ENCODE data around the gene ZGPAT.

Gene ZGPAT

DNA sequence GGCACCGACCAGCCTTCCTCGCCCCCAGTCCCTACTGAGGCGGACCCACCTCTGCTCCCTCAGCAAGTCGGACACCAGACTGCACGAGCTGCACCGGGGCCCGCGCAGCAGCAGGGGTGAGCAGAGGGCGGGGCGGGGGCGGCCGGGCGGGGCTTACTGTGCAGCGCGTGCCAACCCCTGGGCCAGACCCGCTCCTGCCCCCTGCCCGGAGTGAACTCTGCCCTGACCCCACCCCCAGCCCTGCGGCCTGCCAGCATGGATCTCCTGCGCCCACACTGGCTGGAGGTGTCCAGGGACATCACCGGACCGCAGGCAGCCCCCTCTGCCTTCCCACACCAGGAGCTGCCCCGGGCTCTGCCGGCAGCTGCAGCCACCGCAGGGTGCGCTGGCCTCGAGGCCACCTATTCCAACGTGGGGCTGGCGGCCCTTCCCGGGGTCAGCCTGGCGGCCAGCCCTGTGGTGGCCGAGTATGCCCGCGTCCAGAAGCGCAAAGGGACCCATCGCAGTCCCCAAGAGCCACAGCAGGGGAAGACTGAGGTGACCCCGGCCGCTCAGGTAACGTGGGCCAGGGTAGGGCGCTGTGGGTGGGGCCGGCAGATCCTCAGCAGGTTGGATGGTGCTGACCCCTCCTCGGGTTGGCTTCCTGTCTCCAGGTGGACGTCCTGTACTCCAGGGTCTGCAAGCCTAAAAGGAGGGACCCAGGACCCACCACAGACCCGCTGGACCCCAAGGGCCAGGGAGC, 30.3 kb downstream of the ZGPAT start:
- no peak overlapping the region for H3K4me3 ChIP-seq (ENCODE audit: low read length)
- no peak for DNase-seq (ENCODE audit: low read depth)

DNA sequence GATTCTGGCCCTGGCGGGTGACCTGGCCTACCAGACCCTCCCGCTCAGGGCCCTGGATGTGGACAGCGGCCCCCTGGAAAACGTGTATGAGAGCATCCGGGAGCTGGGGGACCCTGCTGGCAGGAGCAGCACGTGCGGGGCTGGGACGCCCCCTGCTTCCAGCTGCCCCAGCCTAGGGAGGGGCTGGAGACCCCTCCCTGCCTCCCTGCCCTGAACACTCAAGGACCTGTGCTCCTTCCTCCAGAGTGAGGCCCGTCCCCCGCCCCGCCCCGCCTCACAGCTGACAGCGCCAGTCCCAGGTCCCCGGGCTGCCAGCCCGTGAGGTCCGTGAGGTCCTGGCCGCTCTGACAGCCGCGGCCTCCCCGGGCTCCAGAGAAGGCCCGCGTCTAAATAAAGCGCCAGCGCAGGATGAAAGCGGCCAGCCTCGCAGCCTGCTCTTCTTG, 30.9 kb downstream of the ZGPAT start:
- TF ChIP-seq, protein P1, sequence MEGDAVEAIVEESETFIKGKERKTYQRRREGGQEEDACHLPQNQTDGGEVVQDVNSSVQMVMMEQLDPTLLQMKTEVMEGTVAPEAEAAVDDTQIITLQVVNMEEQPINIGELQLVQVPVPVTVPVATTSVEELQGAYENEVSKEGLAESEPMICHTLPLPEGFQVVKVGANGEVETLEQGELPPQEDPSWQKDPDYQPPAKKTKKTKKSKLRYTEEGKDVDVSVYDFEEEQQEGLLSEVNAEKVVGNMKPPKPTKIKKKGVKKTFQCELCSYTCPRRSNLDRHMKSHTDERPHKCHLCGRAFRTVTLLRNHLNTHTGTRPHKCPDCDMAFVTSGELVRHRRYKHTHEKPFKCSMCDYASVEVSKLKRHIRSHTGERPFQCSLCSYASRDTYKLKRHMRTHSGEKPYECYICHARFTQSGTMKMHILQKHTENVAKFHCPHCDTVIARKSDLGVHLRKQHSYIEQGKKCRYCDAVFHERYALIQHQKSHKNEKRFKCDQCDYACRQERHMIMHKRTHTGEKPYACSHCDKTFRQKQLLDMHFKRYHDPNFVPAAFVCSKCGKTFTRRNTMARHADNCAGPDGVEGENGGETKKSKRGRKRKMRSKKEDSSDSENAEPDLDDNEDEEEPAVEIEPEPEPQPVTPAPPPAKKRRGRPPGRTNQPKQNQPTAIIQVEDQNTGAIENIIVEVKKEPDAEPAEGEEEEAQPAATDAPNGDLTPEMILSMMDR (conservative IDR thresholded peaks at IDR 0.05; ENCODE audit: low read length), result no peak
- peak; percentile 12 for DNase-seq (ENCODE audit: low read depth)
- H3K4me3 ChIP-seq (ENCODE audit: low read length), result no peak overlapping the region

More for the DNA sequence above, 30.3 kb downstream of the ZGPAT start:
- TF ChIP-seq, protein P1 (conservative IDR thresholded peaks at IDR 0.05; ENCODE audit: low read length), result no peak

DNA sequence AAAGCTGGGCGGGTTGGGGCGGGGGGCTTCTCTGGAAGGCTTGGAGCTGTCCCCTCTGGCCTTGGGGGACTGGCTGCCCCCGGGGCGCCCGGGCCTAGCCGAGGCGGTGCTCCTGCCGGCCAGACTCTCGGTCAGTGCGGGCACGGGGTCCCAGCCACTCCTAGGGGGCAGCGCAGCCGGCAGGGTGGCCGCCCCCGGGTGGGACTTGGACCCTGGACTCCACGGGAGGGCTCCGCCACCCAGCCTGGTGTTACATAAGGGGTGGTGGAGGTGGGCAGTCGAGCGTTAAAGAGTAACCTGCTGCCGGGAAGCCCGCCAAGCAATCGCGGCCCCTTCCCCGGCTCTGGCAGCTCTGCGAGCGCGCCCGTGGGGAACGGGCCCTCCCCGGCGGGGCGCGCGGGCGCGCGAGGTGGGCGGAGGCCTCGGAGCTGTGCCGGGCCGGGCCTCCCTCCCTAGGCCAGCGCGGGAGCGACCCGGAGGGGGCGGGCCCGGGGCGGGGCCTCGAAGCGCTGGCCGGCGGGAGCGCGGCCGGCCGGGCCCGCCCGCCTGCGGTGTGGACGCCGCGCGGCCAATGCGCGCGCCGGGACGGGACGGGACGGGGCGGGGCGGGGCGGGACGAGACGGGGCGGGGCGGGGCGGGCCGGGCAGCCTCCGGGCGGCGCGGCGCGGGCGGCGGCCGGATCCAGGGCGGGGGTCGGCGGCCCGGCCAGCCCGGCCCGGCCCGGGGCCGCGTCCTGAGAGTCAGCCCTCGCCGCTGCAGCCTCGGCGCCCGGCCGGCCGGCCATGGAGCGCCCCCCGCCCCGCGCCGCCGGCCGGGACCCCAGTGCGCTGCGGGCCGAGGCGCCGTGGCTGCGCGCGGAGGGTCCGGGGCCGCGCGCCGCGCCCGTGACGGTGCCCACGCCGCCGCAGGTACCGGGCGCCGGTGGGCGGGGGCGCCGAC, 31.6 kb downstream of the ZGPAT start, which contains the start of gene SLC2A4RG:
Gene SLC2A4RG (plus strand): TSS at position 647 of the 940 bp plus-strand sequence. CDS start 137 bp downstream, at position 784.
- peak; percentile 74 for DNase-seq (ENCODE audit: low read depth)
- peak within 1 kb of the TSS; percentile 78 for H3K4me3 ChIP-seq (ENCODE audit: low read length)
- TF ChIP-seq, protein P1 (conservative IDR thresholded peaks at IDR 0.05; ENCODE audit: low read length), result no peak

DNA sequence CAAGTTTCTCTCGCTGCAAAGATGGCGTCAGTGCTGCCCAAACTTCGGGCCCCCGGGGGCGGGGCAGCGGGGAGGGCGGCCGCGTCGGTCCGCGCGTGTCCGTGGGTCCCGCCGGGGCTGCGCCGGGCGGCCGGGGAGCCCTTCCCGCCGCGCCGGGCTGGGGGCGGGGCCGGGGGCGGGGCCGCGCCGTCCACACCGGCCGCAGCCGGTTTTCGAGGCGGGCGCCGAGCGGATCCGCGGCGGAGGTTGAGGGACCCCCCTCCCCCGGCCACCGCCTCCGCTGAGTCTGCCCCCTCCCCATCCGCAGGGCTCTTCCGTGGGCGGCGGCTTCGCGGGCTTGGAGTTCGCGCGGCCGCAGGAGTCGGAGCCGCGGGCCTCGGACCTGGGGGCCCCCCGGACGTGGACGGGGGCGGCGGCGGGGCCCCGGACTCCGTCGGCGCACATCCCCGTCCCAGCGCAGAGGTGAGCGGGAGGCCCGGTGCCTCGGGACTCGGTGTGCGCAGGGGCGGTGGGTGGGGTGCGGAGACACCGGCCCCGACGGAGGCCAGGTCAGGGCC, 32.3 kb downstream of the ZGPAT start:
- DNase-seq (ENCODE audit: low read depth), result peak; percentile 48
- TF ChIP-seq, protein P1 (conservative IDR thresholded peaks at IDR 0.05; ENCODE audit: low read length), result no peak
- peak overlapping the region; percentile 78 for H3K4me3 ChIP-seq (ENCODE audit: low read length)

GRCh38 chr20:63740627-63741353, 33.0 kb downstream of the ZGPAT start:
- TF ChIP-seq, protein P1 (conservative IDR thresholded peaks at IDR 0.05; ENCODE audit: low read length), result peak; percentile 17
- peak overlapping the region; percentile 78 for H3K4me3 ChIP-seq (ENCODE audit: low read length)
- DNase-seq (ENCODE audit: low read depth), result peak; percentile 89

GRCh38 chr20:63741354-63741675, 33.5 kb downstream of the ZGPAT start:
- TF ChIP-seq, protein P1 (conservative IDR thresholded peaks at IDR 0.05; ENCODE audit: low read length), result no peak
- H3K4me3 ChIP-seq (ENCODE audit: low read length), result peak overlapping the region; percentile 78
- DNase-seq (ENCODE audit: low read depth), result no peak
